Gastroesophageal sphincter (tissue), 3 donors: Measurements from ENCODE around the gene MUC5AC.

Experiments used
- CTCF ChIP-seq, 4 experiments: fragments of 200-600 bp in 2 of 4; fragments of 450-650 bp in 2 of 4; sonication (generic) in 1 of 4; IDR thresholded peaks; one replicate each; pipeline ENCODE4 v1.5.1; 2017 to 2019; ENCODE audit warnings: antibody characterized with exemption in 4 of 4, mild to moderate bottlenecking in 2 of 4, moderate library complexity in 2 of 4
- EP300 ChIP-seq: sonication (generic); formaldehyde crosslinking; IDR thresholded peaks from one replicate; pipeline ENCODE4 v1.6.1; 2017; ENCODE audit warnings: antibody characterized with exemption, mild to moderate bottlenecking
- POLR2A ChIP-seq, 2 donors: fragments of 450-650 bp; IDR thresholded peaks; one replicate each; pipeline ENCODE4 v1.6.1; 2017; ENCODE audit warnings: antibody characterized with exemption in 2 of 2, mild to moderate bottlenecking in 2 of 2, moderate library complexity in 1 of 2
- POLR2AphosphoS5 ChIP-seq: sonication (generic); formaldehyde crosslinking; IDR thresholded peaks from one replicate; pipeline ENCODE4 v1.6.1; 2017; ENCODE audit warnings: antibody characterized with exemption

- no peak for TF ChIP-seq POLR2AphosphoS5
- no peak for TF ChIP-seq CTCF (IDR thresholded peaks at IDR 0.05)
- no peak for TF ChIP-seq EP300
- TF ChIP-seq POLR2A (IDR thresholded peaks at IDR 0.05): no peak
Measured at GRCh38 chr11:1138097-1138496, 19.7 kb upstream of the MUC5AC start.
